ENCODE data around the gene GOLGA6L7. TPM values are rescaled to one million over a fixed set of nuclear protein-coding genes. Genes with fewer than 3 reads are reported as not detected.
"Not testable (repeated sequence)": the region's sequence is repeated elsewhere in the genome, so short reads cannot be mapped to it uniquely, and the experiment has no call there.

Gene GOLGA6L7, protein sequence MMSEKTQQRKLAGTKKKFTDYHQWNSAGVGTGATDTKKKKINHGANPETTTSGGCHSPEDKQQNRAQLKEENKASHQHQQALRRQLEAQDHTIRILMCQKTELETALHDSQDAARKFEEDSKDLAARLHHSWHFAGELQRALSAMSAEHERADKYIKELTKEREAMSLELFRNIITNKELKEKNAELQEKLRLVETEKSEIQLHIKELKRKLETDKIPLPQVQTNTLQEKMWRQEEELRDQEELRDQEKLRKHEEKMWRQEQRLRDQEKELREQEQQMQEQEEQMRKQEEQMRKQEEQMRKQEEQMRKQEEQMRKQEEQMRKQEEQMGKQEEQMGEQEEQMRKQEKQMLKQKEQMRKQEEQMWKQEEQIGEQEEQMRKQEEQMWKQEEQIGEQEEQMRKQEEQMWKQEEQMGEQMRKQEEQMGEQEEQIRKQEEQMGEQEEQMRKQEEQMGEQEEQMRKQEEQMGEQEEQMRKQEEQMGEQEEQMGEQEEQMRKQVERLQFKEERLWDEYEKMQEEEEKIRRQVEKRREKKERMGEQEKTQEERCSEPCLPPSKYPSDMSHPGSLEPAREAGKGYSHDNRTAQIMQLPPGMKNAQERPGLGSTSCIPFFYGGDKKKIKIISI
- not detected for total RNA-seq

DNA sequence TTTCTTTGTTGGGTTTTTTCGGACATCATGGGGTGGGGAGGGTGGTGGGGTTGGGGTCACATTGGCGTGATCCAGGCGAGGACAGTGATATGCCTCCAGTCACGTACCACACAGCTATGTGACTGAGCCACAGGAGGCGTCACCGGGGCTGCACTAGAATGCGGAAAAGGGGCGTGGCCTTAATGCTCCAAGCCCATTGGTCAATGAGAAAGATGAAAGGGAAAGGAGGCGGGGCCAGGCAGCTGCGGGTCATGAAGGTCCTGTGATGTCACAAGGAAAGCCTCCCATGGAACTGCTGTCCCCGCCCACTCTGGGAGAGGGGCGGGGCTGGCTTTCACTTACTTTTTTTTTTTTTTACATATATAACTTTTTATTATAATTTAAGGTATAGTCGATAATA is at the start of gene GOLGA6L7:
GOLGA6L7 (minus strand) TSS at position 124 of the 400 bp plus-strand sequence; CDS start at position 29, 95 bp downstream.
- H3K9me3 Mint-ChIP-seq; H3K27ac Mint-ChIP-seq; DNase-seq (ENCODE audit: low spot score in 2 of 2); ATAC-seq; H3K36me3 Mint-ChIP-seq: not testable (repeated sequence)

DNA sequence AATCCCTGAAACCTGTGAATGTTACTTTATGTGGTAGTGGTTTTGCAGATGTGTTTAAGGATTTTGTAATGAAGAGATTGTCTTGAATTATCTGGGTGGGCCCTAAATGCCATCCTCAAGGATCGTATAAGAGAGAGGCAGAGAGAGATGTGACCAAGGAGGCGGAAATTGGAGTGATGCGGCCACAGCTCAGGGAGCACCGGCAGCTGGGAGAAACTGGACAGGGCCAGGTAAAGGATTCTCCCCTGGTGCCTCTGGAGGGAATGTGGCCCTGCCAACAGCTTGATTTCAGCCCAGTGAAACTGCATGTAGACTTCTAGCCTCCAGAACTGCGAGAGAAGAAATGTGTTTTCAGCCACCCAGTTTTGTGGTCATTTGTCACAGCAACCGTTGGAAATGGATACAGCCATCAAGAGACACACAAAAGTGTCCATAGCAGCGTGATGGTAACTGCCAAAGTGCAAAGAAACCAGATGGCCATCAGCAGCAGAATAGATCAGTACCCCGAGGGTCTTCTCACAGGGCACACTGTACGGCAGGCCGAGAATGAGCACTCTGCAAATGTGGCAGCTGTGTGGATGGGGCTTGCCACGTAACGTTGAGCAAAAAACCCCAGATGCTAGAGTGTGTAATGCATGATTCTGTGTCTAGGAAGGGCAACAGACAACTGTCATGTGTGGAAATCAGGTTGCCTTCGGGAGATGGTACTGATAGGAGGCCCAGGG is 49.6 kb upstream of the GOLGA6L7 start:
- ATAC-seq, result no peak
- Mint-ChIP-seq H3K9me3 (no peaks in the 10 kb centered on the region), H3K27ac (no peak overlapping the region), H3K36me3 (no peaks in the 10 kb centered on the region)
- no peak for DNase-seq (ENCODE audit: low spot score in 2 of 2)

DNA sequence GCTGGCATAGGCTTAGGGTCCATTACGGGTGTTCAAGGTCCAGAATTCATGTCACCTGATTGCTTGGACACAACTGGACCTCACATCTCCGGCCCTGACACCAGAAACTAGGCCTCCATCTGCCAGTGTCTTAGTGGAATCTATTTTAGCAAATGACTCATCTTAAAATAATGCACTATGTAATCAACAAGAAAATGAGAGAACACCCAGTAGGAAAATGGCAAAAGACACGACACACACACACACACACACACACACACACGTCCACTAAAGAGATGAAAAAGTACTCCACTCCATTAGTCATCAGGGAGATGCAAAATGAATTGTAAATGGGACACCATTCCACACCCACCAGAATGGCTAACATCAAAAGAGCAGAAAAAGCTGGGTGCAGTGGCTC is 48.5 kb upstream of the GOLGA6L7 start:
- Mint-ChIP-seq H3K36me3 (no peaks in the 10 kb centered on the region), H3K9me3 (no peaks in the 10 kb centered on the region), H3K27ac (no peak overlapping the region)
- DNase-seq (ENCODE audit: low spot score in 2 of 2) (no peak), ATAC-seq (no peak)

DNA sequence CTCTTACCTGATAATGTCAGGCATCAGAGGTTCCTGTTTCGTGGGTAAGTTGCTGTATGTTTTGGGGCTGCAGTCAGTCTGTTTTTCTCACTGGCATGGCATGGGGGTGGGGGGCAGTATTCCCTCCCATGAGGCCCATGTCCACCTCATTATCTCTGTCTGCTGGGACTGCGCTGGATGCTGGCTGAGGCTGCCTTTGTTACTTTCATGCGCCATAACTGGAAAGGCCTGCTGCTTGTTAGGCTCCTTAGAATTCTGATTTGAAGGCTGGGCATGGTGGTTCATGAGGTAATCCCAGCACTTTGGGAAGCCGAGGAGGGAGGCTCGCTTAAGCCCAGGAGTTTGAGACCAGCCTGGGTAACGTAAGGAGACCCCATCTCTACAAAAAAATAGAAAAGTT is 47.1 kb upstream of the GOLGA6L7 start:
- ATAC-seq, result no peak
- peak overlapping the region in 1 of 2 donors; percentile 14 for H3K27ac Mint-ChIP-seq
- DNase-seq (ENCODE audit: low spot score in 2 of 2), result no peak
- H3K9me3 Mint-ChIP-seq, result no peaks in the 10 kb centered on the region
- H3K36me3 Mint-ChIP-seq, result no peaks in the 10 kb centered on the region

DNA sequence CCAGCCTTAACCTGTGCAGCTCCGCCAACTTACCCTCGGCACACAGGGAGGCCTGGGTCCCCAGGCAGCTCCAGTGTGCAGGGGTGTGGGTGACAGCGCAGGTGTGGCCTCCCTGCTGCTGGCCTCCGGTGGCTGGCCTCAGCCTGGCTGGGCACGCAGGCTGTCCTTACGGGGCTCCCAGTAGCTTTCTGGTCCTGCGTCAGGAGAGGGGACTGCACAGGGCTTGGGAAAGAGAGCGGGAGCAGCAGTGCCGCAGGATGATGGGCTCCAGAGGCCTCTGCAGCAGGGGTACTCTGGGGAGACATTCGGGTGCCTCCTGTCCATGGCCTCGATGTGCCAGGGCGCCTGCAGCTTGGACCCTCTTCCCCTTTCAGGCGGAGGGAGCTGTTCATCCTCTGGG is 46.7 kb upstream of the GOLGA6L7 start:
- ATAC-seq, result no peak
- Mint-ChIP-seq H3K36me3 (no peaks in the 10 kb centered on the region), H3K9me3 (no peaks in the 10 kb centered on the region), H3K27ac (no peak overlapping the region)
- no peak for DNase-seq (ENCODE audit: low spot score in 2 of 2)

DNA sequence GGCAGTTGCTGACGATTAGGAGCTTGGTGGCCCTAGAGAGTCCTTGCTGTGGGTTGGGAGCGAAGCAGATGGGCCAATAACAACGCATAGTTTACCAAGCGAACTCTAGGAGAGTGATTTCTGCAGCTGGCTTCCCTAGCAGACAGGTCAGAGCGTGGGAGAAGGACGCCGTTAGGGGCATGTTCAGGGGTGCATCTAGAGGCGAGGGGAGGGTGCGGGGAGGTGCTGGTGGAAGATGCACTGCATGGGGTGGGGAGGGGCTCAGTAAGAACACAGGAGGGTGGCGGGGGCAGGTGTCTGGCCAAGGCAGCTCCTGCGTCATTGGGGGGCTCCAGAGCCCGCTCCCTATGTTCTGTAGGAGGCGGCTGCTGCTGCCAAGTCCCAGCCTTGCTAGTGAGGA is 46.2 kb upstream of the GOLGA6L7 start:
- Mint-ChIP-seq H3K9me3 (no peaks in the 10 kb centered on the region), H3K36me3 (no peaks in the 10 kb centered on the region), H3K27ac (peak overlapping the region in 1 of 2 donors; percentile 90)
- DNase-seq (ENCODE audit: low spot score in 2 of 2) (no peak), ATAC-seq (no peak)

DNA sequence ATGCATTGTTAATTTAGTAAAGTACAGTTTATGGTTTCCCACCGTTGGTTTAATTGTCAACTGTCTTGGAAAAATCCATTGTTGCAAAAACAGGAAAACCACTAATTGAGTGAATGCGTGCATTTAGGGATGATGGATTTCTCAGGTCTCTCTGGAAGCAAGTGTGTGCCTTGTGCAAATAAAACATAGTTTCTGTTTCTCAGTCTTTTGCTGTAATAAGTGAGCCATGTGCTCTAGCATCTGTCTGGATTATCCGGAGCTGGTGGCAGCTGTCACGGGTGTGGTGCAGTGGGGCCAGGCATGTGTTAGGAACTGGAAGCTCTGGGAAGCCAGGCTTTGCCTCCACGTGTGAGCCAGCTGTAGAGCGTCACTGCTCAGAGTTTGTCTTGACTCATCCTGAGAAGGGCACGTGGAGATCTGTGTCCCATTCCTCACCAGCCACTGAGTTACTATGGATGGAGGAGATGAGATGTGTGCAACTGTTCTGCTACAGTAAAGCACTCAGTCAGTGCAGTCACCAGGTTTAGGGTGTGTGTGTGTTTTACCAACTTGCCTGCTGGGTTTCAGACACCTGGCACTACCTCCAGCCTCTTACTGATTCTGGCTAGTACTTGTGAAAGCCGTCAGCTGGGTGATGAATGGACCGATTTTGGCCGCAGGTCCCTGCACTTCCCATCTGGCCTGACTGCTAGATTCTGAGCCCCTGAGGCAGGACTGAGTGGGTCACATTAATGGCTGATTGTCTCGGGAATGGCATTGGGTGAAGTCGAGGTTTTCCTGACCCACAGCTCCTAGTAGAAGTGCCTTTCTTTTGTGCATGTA is 44.6 kb upstream of the GOLGA6L7 start:
- Mint-ChIP-seq H3K27ac (no peak overlapping the region), H3K36me3 (no peaks in the 10 kb centered on the region), H3K9me3 (no peaks in the 10 kb centered on the region)
- DNase-seq (ENCODE audit: low spot score in 2 of 2), result no peak
- no peak for ATAC-seq

DNA sequence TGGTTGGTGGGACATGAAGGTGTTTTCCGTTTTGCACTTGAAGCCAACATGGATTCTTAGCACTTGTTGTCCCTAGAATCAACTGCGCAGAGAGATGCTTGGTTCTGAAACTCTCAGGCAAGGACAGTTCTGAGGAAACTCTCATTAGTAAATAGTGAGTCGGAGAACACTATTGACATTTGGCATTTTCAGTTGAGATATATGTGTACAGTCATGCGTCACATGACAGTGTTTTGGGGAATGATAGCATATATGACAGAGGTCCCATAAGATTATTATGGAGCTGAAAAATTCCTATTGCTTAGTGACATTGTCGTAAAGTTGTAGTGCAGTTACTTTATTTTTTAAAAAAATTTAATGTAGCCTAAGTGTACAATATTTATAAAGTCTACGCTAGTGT is 43.1 kb upstream of the GOLGA6L7 start:
- Mint-ChIP-seq H3K36me3 (no peaks in the 10 kb centered on the region), H3K27ac (peak overlapping the region in 1 of 2 donors; percentile 79)

DNA sequence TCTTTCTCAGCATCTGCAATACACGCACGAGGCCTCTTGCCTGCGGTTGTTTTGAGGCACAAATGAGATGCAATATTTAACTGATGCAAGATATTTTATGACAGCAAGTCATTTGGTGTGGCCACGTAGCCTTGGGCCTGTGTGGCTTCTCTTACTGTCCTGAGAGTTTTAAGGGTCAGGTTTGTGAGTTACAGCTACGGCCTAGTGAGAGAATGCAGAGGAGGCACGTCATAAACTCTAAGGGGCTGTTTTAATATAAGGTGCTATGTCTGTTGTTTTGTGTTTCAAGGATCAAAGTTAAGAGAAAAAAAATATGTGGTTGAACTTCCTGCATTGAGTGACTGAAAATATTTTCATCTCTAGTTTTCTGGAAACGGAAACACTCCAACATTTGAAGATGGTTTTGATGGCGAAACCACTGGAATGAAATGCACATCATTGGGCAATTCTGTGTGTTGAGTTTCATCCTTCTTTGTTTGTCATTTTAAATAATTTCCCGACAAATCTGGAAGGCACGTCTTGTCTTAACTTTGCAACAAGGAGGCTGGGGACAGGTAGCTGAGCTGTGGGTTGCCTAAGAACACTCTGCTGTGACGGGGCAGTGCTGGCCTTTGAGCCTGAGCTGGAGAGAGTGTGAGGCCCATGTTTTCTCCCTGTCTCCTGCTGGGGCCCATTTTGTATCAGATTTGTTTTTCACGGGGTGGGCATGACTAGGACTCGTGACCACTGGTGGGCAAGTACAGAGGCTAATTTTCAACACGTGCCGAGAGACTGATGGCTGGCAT is 42.5 kb upstream of the GOLGA6L7 start:
- H3K27ac Mint-ChIP-seq, result peak overlapping the region; percentile 67 to 79
- peak; percentile 56 for ATAC-seq

More for the DNA sequence above, 43.1 kb upstream of the GOLGA6L7 start:
- ATAC-seq (no peak), DNase-seq (ENCODE audit: low spot score in 2 of 2) (no peak)
- no peaks in the 10 kb centered on the region for H3K9me3 Mint-ChIP-seq

DNA sequence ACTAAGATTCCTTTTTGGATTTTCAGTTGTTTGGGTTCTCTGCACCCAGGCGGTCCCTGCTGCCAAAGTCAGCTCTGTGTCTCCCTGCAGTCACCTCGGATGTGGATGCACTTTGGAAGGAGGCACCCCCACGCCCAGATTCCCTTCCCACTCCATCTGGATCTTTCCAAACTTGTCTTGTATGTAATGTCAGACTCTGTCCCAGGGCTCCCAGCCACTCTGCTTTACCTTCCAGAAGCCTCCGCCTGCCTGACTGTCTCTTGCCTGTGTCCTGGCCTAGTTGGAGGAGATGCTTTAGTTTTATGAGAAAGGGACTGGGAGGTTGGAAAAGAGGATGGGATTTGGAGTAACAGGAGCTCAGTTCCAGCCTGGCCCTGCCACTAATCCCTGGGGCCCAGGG is 41.8 kb upstream of the GOLGA6L7 start:
- H3K9me3 Mint-ChIP-seq; DNase-seq (ENCODE audit: low spot score in 2 of 2); ATAC-seq; H3K36me3 Mint-ChIP-seq: not testable (repeated sequence)
- peak overlapping the region in 1 of 2 donors; percentile 79 for H3K27ac Mint-ChIP-seq

More for the DNA sequence above, 42.5 kb upstream of the GOLGA6L7 start:
- no peak for DNase-seq (ENCODE audit: low spot score in 2 of 2)
- no peaks in the 10 kb centered on the region for H3K36me3 Mint-ChIP-seq
- H3K9me3 Mint-ChIP-seq, result no peaks in the 10 kb centered on the region

DNA sequence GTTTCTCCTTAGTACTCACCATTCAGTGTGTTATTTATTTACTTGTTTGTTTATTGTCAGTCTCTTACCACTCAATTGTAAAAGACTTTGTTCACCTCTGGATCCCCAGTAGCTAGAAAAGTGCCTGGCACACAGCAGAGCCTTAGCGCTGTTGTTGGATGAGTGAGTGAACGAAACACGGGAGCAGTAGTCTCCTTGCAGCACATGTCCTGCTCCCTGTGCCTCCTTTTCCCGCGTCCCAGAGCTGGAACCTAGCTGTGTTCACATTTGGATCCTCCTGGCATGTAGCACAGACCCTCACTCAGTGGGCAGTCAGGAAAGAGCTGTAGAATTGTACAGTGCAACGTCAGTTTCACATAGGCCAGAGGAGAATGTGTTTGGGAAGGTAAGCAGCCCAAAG is 41.4 kb upstream of the GOLGA6L7 start:
- H3K9me3 Mint-ChIP-seq; H3K36me3 Mint-ChIP-seq; DNase-seq (ENCODE audit: low spot score in 2 of 2); ATAC-seq: not testable (repeated sequence)
- H3K27ac Mint-ChIP-seq, result peak overlapping the region in 1 of 2 donors; percentile 28

DNA sequence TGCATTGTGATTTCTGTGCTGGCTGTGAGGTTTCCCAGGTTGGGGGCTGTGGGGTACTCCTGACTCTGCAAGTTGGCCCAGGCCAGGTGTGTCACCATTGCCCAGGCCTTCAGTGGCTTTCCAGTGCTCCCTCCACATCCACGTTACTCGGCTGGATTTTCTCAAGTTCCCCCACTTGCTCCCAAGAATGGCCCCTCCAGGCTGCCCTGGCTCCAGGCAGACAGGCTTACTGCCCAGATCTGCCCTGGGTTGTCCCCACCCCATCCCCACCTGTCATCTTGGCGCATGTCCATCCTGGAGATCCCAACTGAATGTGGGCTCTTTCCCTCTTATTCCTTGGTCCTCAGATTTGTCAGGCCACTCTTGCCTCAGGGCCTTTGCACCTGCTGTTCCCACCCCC is 40.9 kb upstream of the GOLGA6L7 start:
- Mint-ChIP-seq H3K27ac (peak overlapping the region in 1 of 2 donors; percentile 28), H3K9me3 (no peaks in the 10 kb centered on the region), H3K36me3 (no peaks in the 10 kb centered on the region)
- DNase-seq (ENCODE audit: low spot score in 2 of 2) (no peak), ATAC-seq (no peak)

DNA sequence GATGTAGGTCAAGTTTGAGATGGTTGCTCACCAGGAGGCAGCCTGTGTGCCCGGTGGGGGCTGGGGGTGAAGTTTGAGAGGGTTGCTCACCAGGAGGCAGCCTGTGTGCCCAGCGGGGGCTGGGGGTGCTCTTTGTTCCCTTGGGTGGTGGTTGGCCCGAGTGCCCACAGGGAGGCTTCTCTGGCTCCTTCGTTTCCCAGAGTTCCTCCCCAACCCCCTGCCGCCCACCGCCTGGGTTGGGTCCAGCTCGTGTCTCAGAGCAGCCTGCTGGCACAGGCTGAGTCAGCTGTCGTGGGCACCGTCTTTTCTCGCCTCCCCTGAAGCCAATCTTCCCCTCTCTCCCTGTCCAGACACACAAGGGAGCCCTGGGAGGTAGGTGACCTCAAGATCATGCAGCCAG is 40.5 kb upstream of the GOLGA6L7 start:
- no peaks in the 10 kb centered on the region for H3K36me3 Mint-ChIP-seq
- no peaks in the 10 kb centered on the region for H3K9me3 Mint-ChIP-seq
- no peak for ATAC-seq
- no peak for DNase-seq (ENCODE audit: low spot score in 2 of 2)
- no peak overlapping the region for H3K27ac Mint-ChIP-seq

DNA sequence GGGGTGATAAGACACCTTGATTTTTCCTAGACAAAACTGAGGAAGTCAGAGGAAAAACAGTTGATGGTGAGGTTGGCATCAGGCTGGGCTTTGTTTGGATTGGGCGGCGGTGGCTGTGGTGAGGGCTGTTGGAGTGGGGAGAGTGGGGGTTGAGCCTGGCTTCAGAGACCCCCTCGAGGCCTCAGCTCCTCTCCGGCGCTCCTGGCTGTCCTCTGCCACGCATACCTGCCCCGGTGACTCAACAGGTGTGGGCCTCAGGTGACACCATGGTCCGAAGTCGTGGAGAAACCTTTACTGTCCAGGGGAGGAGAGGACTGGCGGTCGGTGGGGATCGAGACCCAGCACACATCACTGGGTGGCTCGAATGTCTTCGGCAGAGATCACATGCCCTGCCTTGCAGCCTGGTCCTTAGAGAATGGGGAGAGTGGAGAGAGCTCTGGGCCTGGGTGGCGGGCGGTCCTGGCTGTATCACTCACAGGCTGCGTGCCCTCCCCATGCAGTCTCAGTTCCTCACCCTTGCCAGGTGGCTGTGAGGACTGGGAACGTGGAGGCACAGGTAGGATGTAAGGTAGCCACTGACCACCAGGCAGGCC is 40.0 kb upstream of the GOLGA6L7 start:
- H3K27ac Mint-ChIP-seq, result no peak overlapping the region
- no peak for ATAC-seq
- H3K9me3 Mint-ChIP-seq, result no peaks in the 10 kb centered on the region
- no peaks in the 10 kb centered on the region for H3K36me3 Mint-ChIP-seq
- DNase-seq (ENCODE audit: low spot score in 2 of 2), result no peak

DNA sequence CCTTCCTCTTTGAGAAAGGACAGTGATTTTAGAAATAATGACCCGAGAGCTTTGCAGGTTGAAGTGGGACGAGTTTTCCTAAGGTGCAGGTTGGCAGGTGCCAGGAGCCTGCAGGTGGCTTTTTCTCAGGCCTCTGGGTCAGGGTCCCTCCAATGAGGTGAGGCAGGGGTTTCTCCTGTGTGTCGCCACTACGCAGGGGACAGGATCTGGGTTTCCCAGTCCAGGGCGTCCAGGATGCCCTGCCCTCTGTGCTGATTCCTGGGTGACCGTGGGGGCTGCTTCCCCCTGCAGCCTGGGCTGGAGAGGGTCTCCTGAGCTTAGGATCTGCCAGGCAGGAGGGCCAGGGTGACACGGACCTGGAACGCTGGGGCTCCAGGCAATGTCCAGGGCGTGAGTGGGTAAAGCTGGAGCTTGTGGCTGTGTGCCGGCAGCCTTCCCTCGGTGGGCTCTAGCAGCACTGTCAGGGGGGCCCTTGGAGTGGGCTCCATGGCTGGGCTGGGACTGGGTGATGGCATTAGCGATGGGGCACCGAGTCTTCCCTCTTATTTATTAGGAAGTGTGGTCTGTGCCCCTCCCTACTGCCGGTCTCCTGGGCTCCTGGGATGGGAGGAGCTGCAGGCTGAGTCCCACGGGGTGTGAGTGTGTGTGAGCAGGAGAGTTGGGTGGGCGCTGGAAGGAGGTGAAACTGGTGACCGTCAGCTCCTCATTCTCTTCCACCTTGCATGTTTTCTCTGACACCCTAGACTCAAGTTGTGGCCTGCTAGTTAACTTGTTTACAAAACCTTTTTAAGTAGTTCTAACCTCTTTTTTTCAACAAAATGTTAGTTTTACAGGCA is 39.1 kb upstream of the GOLGA6L7 start:
- Mint-ChIP-seq H3K27ac (peak overlapping the region; percentile 40 to 58), H3K9me3 (no peaks in the 10 kb centered on the region), H3K36me3 (no peaks in the 10 kb centered on the region)
- DNase-seq (ENCODE audit: low spot score in 2 of 2) (no peak), ATAC-seq (no peak)
